ENCODE data around the gene FAM3B.

- TF ChIP-seq CTCF (IDR thresholded peaks at IDR 0.05; ENCODE audit: low read depth, low read length), result no peak
- no peak for TF ChIP-seq EZH2phosphoT487 (IDR thresholded peaks at IDR 0.05; ENCODE audit: low read depth)
Observed at GRCh38 chr21:41371685-41372030, 55.1 kb downstream of the FAM3B start.

Measured in OCI-LY3 (cell line).